NCI-H2227 (cell line): Measurements from ENCODE around the gene CH25H.

Experiments used
- DNase-seq: peaks from one replicate; lab custom pipeline; 2025; ENCODE audit not compliant: unreplicated experiment; lab: John Stamatoyannopoulos, UW

The CH25H gene

GRCh38 chr10:89158446-89158845 is 48.7 kb downstream of the CH25H start:
- DNase-seq, result no peak

GRCh38 chr10:89156161-89156835 is 50.8 kb downstream of the CH25H start:
- DNase-seq, result no peak
